Caki2 (cell line): Measurements from ENCODE around the gene SLFN13. TPM values are rescaled to one million over a fixed set of nuclear protein-coding genes. Genes with fewer than 3 reads are reported as not detected.
"Not testable (repeated sequence)": the region's sequence is repeated elsewhere in the genome, so short reads cannot be mapped to it uniquely, and the experiment has no call there.

ENCODE experiments used
- DNase-seq: peaks from one replicate; pipeline ENCODE4 v3.0.0-alpha.2; 2015; ENCODE audit warnings: low read depth
- in situ Hi-C: cut with HindIII; loops from 2 replicates; pipeline ENCODE4 v1.10.0; 2016; ENCODE audit warnings: low sequenced_read_pairs, low pct_unique_long_range_greater_than_20kb, mixed read lengths
- total RNA-seq: library from RNA; depleted of rRNA; stranded (reverse); fragments of >200 nt; shearing (Covaris generic); gene quantifications from 2 replicates; pipeline ENCODE4 v1.2.3, GENCODE V29; 2014; ENCODE audit warnings: low replicate concordance; rRNA removed

The SLFN13 gene, protein sequence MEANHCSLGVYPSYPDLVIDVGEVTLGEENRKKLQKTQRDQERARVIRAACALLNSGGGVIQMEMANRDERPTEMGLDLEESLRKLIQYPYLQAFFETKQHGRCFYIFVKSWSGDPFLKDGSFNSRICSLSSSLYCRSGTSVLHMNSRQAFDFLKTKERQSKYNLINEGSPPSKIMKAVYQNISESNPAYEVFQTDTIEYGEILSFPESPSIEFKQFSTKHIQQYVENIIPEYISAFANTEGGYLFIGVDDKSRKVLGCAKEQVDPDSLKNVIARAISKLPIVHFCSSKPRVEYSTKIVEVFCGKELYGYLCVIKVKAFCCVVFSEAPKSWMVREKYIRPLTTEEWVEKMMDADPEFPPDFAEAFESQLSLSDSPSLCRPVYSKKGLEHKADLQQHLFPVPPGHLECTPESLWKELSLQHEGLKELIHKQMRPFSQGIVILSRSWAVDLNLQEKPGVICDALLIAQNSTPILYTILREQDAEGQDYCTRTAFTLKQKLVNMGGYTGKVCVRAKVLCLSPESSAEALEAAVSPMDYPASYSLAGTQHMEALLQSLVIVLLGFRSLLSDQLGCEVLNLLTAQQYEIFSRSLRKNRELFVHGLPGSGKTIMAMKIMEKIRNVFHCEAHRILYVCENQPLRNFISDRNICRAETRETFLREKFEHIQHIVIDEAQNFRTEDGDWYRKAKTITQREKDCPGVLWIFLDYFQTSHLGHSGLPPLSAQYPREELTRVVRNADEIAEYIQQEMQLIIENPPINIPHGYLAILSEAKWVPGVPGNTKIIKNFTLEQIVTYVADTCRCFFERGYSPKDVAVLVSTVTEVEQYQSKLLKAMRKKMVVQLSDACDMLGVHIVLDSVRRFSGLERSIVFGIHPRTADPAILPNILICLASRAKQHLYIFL
- total RNA-seq, result 12.8 and 19.0 TPM in 2 replicates

DNA sequence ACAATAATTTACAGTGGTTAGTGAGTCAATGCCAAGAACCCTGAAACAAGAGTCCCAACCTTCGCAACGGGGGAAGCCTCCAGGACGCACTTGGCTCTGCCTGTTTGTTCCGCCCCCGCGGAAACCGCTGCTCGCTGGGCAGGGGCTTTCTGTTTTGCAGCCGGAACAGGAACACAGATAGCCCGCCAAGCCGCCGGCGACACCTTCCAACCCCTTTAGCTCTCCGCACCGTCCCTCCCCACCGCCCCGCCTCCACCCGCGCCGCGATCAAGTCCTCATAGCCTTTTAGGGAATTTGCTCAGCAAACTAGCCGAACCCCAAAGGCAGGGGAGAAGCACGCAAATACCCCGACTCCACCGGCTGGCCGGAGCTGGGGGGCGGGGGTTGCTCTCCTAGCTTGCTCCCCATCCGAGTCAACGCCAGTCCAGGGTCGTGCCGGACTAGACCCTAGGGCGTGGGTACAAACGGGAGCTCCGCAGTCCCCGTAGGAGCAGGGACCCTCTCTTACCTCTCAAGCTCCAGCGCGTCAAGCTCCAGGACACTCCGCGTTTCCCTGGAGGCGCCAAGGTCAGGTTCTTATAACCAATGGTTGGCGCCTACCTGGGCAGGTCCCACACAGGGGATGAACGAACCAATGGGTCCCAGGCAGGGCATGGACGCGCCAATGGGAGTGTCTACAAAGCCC lies at the start of gene SLFN13:
Gene SLFN13 (minus strand): TSS at position 553 of the 685 bp plus-strand sequence. CDS start 3,086 bp downstream, outside the sequence.
- DNase-seq, result peak; percentile 82
- in situ Hi-C loops, result no loop called here

DNA sequence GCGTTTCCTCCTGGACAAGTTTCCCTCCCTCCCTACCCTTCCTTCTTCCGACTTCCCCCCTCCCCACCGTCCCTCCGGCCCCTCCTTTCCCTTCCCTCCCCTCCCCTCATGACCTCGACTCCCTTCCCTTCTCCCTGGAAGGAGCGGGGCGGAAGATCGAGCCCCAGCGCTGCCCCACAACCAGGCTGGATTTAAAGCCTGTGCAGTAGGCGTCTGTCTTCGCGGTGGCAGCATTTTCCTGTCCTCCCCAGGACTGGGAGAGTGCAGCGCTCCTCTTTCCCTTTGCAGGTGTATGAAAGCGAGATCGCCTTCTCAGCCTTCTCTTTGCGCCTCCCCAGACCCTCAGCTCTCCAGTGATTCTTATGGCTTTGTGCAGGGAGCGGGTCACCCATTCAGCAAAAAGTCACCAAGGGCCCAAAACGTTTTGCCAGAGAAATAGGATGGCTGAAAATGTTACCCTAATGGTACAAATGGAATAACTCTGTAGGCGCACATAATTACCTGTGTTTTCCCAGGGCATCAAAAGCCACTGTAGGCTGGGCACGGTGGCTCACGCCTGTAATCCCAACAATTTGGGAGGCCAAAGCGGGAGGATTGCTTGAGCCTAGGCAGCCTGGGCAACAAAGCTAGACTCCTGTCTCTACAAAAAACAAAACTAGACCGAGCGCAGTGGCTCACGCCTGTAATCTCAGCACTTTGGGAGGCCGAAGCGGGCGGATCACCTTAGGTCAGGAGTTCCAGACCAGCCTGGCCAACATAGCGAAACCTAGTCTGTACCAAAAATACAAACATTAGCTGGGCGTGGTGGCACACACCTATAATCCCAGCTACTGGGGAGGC lies 48.1 kb upstream of the SLFN13 start:
- in situ Hi-C loops, result no loop called here
- no peak for DNase-seq

DNA sequence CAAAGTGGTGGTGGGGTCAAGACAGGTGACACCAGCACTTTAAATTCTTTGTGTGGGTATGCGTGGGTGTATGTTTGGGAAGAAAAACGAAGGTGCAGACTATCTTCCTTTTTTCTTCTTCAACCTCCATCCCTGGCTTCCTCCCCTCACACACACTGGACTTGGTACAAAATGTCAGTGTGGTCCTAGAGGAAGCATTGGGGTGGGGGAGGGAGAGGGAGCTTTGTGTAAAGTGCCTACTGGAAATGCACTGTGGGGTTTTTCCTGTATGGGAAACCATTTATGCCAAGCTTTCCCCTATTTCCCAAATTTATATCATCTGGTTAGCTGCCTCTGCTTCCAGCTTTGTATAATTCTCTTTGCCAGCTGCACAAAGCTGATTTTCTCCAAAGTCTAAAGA lies 44.5 kb upstream of the SLFN13 start:
- no peak for DNase-seq
- in situ Hi-C loops, result no loop called here

DNA sequence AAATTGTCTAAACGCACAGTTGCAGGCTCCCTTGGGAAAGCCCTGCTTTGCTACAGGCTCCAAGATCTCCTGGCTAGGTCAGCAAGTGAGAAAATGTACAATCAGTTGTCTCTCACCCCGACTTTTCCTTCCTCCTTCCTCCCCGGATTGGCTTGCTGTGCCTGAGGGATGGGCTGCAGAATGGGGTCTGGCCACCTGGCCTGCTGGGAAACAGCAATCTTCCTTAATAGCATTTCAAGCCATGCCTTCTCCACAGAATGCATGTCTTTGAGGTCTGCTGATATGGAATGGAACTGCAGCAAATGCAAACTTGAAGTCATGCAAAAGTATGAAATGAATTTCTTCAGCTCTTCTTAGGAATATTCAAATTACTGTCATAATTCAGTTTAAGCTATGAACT lies 42.9 kb upstream of the SLFN13 start:
- in situ Hi-C loops, result no loop called here
- no peak for DNase-seq

DNA sequence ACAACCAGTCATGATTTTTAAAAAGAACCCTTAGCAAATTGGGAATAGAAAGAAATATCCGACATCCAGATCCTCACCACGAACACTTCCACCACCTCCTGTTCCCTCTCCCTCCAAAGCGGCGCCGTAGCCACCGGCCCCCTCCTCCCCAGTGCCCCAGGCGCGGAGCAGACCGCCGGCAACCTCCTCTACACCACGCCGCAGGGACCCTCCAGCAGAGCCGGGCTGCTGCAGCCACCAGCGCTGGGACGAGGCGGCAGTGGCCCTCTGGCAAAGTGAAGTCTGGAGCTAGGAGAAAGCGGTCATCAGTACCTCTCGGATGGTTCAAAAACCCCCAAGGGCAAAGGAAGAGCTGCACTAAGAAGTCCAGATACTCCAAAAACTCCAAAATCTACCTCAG lies 41.4 kb upstream of the SLFN13 start:
- in situ Hi-C loops, result no loop called here
- no peak for DNase-seq

GRCh38 chr17:35488991-35489390 lies 40.4 kb upstream of the SLFN13 start:
- in situ Hi-C loops, result no loop called here
- DNase-seq, result no peak

DNA sequence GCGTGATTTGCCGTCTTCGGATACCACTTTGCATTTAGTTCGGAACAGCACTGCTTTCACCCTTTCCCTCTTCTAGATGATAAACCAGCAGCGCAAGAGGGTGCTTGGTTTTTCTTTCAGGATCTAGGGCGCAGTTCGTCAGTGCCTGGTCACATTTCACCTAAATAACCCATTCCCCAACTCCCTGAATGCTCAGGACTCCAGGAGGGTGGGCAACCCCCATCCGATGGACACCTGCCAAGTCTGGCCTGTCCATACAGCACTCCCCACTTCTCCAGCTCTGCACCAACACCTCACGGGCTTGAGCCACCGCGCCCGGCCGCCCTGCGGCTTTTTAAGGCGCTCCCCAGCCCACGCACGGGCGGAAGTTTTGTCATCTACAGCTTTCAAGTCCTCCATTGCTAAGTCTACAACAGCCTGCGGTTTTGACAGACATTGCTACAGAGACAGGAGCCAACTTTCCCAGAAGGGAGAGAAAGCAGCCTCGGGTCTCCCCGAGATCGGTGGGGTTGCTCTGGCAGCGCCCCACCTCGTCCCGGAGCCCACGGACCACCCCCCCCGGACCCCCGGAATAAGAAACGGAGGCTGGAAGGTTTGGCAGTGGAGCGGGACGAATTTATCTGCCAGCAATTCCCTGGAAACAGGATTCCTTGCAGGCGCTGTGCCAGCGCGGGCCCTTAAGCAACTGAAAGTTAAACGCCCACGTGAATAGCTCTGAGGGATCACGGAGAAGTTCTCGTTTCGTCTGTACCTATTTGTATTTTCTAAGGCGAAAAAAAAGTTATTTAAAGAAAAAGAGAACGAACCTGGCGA lies 38.6 kb upstream of the SLFN13 start:
- DNase-seq, result no peak
- in situ Hi-C loops, result no loop called here

DNA sequence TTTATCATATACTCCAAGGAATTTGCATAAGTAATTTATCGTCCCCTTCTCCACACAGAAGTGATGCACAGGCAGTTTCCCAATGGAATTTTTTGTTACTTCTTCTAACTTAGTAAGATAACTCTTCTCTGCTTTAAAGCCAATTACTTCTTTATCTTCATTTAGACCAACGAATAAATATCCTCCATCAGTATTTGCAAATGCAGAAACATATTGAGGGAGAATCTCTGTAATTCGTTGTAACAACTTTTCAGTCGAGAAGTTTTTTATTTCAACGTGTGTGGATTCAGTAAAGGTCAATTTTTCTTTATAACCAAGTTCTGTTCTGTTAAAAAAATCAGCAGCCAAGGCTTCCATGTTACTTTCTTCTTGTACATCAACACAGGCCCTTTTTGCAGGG lies 30.7 kb upstream of the SLFN13 start:
- in situ Hi-C loops, result no loop called here
- DNase-seq, result no peak

DNA sequence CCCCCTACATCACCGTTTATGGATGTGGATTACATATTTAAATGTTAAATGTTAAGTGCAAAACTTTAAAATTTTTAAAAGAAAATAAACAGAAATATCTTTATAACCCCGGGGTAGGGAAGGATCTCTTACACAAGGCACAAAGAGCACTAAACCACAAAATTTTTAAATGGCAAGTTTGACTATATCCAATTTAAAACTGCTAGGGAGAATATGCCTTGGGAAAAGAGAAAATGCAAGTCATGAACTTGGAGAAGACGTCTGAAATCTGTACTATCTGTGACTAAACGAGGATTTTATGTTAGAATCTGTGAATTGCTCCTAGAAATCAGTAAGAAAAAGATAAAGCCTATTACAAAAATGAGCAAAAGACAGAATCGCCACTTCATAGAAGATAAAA lies 28.7 kb upstream of the SLFN13 start:
- in situ Hi-C loops, result no loop called here
- no peak for DNase-seq

DNA sequence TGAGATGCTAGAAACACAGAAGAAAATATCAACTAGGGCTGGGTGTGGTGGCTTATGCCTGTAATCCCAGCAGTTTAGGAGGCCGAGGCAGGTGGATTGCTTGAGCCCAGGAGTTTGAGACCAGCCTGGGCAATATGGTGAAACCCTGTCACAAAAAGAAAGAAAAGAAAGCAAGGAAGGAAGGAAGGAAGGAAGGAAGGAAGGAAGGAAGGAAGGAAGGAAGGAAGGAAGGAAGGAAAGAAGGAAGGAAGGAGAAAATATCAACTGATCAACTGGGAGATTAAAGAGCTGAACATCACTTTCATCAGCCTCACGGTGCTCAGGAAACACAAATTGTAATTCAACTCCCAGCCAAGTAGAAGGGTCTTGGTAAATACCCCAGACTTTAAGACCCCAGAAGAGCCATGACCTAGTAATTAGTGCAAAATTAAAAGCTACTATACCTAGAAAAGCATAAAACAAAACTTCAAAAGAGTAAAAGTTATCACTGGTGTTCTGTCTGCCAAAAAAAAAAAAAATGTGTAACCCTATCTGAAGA lies 27.8 kb upstream of the SLFN13 start:
- in situ Hi-C loops, result no loop called here
- no peak for DNase-seq

- no peak for DNase-seq
- in situ Hi-C loops, result no loop called here
Observed at GRCh38 chr17:35468475-35468874, 19.9 kb upstream of the SLFN13 start.

- in situ Hi-C loops, result no loop called here
- DNase-seq, result no peak
Observed at GRCh38 chr17:35467824-35468223, 19.3 kb upstream of the SLFN13 start.

- in situ Hi-C loops, result no loop called here
- peak; percentile 74 for DNase-seq
Observed at GRCh38 chr17:35460354-35460851, 11.8 kb upstream of the SLFN13 start.

DNA sequence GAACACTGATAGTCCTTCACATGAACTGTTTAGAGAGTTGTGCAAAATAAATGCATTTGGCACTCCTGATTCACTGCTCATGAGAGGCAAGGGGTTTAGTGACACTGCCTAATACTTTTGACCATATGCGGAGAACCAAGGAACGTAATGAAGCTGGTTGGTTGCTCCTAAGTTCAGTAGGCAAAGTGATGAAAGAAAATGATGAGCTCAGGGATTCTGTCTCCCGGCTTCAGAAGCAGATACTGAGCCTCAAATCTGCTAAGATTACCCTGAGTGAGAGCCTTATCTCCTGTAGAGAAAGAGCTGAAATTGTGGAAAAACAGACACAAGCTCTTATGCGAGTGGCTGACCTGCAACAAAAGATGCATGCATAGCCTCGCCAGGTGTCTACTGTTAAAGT lies 5.5 kb upstream of the SLFN13 start:
- in situ Hi-C loops, DNase-seq: not testable (repeated sequence)

- no peak for DNase-seq
- in situ Hi-C loops, result no loop called here
Observed at GRCh38 chr17:35453171-35453570, 4.6 kb upstream of the SLFN13 start.

GRCh38 chr17:35449371-35449931 lies 885 bp upstream of the SLFN13 start:
- no peak for DNase-seq
- in situ Hi-C loops, result no loop called here

DNA sequence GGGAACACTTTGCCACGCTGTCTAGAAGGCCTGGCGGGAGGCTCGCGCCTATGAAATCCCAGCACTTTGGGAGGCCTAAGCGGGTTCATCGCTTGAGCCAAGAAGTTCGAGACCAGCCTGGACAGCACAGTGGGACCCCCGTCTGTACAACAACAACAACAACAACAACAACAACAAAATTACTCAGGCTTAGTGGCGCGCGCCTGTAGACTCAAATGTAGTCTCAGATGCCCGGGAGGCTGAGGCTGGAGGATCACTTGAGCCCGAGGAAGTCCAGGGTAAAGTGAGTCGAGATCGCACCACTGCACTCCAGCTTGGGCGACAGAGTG lies 297 bp upstream of the SLFN13 start:
- in situ Hi-C loops, result no loop called here
- DNase-seq, result no peak
